DND-41 (cell line): ENCODE data around the gene CLSTN2.

Experiments
- ATAC-seq: fragments of 200-7000 bp; cut with Tn5 transposase; 3 replicates; pipeline ENCODE4 v1.9.1; 2021; ENCODE audit warnings: low read depth; ENCODE audit not compliant: insufficient read depth
- DNase-seq: peaks from one replicate; pipeline ENCODE4 v3.0.0-alpha.2; 2020
- H2AFZ ChIP-seq: 2 replicates; pipeline ENCODE4 v1.6.0; 2012; ENCODE audit warnings: low read depth, low read length
- H3K27ac ChIP-seq: 2 replicates; pipeline ENCODE4 v1.5.1; 2012; ENCODE audit warnings: low read length, inconsistent platforms
- H3K27me3 ChIP-seq: fragments of 200-600 bp; sonication (generic); 2 replicates; pipeline ENCODE4 v1.6.0; 2012; ENCODE audit warnings: low read length, mild to moderate bottlenecking, inconsistent platforms; ENCODE audit not compliant: insufficient read depth, poor library complexity
- H3K36me3 ChIP-seq: 2 replicates; pipeline ENCODE4 v1.5.1; 2012; ENCODE audit warnings: low read length, inconsistent platforms; ENCODE audit not compliant: insufficient read depth
- H3K4me1 ChIP-seq: 2 replicates; pipeline ENCODE4 v1.5.1; 2012; ENCODE audit warnings: mild to moderate bottlenecking, low read length; ENCODE audit not compliant: insufficient read depth
- H3K4me2 ChIP-seq: 2 replicates; pipeline ENCODE4 v1.6.0; 2012; ENCODE audit warnings: mild to moderate bottlenecking, moderate library complexity, low read length, inconsistent platforms; ENCODE audit not compliant: insufficient read depth
- H3K4me3 ChIP-seq, 2 experiments: fragments of 200-600 bp in 1 of 2; shearing (Covaris generic) in 1 of 2; 2 replicates each; pipeline ENCODE4 v1.5.1; 2012 to 2016; ENCODE audit warnings: inconsistent platforms in 2 of 2, low read length in 2 of 2, mild to moderate bottlenecking in 2 of 2, low read depth in 1 of 2, moderate library complexity in 1 of 2
- H3K79me2 ChIP-seq: 2 replicates; pipeline ENCODE4 v1.6.0; 2012; ENCODE audit warnings: low read length, inconsistent platforms; ENCODE audit not compliant: insufficient read depth
- H3K9ac ChIP-seq: 2 replicates; pipeline ENCODE4 v1.6.0; 2012; ENCODE audit warnings: low read depth, mild to moderate bottlenecking, inconsistent platforms, low read length, moderate library complexity
- H3K9me3 ChIP-seq: 2 replicates; pipeline ENCODE4 v1.5.1; 2012; ENCODE audit warnings: low read length, moderate library complexity, mild to moderate bottlenecking, inconsistent platforms; ENCODE audit not compliant: insufficient read depth, severe bottlenecking
- H4K20me1 ChIP-seq: 2 replicates; pipeline ENCODE4 v1.6.0; 2012; ENCODE audit warnings: low read length; ENCODE audit not compliant: insufficient read depth
- EZH2 ChIP-seq: IDR thresholded peaks from 3 replicates; pipeline ENCODE4 v1.6.1; 2012; ENCODE audit warnings: borderline replicate concordance, low read depth, mild to moderate bottlenecking, moderate library complexity, low read length, inconsistent platforms; ENCODE audit not compliant: severe bottlenecking
- TF ChIP-seq, protein P1 (sequence below): IDR thresholded peaks from 2 replicates; pipeline ENCODE4 v1.5.1; 2012; ENCODE audit warnings: borderline replicate concordance, low read length, moderate library complexity, mild to moderate bottlenecking; ENCODE audit not compliant: poor library complexity, severe bottlenecking; ENCODE audit errors: extremely low read depth

The CLSTN2 gene

DNA sequence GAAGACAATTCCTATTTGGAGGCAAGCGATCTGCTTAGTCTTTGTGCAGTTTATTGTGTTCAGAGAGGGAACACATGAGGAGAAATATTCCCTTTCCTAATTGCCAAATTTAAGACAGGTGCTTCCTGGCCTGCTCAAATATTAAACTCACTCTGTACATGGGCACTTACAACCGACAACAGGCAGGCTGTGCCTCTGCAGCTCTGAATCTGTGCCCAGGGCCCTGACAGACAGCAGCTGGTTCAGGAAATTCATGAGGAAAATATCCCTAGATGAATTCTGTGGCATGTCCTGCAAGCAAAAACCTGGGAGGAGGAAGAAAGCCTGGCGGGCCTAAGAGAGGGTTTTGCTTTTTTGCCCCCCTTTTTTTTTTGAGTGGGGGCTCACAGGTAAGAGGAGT, 573.6 kb downstream of the CLSTN2 start:
- no peak overlapping the region for H3K9ac ChIP-seq
- TF ChIP-seq, protein P1, sequence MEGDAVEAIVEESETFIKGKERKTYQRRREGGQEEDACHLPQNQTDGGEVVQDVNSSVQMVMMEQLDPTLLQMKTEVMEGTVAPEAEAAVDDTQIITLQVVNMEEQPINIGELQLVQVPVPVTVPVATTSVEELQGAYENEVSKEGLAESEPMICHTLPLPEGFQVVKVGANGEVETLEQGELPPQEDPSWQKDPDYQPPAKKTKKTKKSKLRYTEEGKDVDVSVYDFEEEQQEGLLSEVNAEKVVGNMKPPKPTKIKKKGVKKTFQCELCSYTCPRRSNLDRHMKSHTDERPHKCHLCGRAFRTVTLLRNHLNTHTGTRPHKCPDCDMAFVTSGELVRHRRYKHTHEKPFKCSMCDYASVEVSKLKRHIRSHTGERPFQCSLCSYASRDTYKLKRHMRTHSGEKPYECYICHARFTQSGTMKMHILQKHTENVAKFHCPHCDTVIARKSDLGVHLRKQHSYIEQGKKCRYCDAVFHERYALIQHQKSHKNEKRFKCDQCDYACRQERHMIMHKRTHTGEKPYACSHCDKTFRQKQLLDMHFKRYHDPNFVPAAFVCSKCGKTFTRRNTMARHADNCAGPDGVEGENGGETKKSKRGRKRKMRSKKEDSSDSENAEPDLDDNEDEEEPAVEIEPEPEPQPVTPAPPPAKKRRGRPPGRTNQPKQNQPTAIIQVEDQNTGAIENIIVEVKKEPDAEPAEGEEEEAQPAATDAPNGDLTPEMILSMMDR = no peak
- no peak overlapping the region for H3K27ac ChIP-seq

DNA sequence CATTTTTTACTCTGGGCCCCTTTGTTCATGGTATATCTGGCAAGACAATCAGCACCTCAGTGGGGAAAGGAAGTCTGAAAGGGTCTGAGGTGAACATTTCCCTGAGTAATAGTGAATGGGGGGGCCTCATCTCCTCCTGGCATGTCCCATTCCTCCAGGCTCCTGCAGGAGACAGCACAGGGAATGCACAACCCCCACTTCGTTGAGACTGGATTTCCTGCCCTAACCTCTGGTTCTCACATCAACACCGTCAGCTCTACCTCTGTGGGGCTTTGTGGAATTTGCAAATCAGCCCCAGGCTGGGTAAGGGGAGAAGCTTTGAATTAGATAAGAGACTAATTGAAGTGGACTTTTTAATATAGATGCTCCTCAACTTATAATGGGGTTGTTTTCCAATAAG, 574.5 kb downstream of the CLSTN2 start:
- DNase-seq = no peak
- Histone ChIP-seq H4K20me1 (no peaks in the 10 kb centered on the region), H3K27me3 (peaks cover 16% of the 10 kb centered on the region), H3K4me1 (no peaks in the 10 kb centered on the region), H3K9ac (no peak overlapping the region), H3K79me2 (no peaks in the 10 kb centered on the region), H3K4me3 (no peak overlapping the region), H3K9me3 (no peaks in the 10 kb centered on the region), H3K36me3 (no peaks in the 10 kb centered on the region), H3K4me2 (no peak overlapping the region), H3K27ac (no peak overlapping the region), H2AFZ (no peak overlapping the region)
- no peak for TF ChIP-seq EZH2
- TF ChIP-seq, protein P1 = no peak
- ATAC-seq = no peak

More for the DNA sequence above, 573.6 kb downstream of the CLSTN2 start:
- Histone ChIP-seq H3K36me3 (no peaks in the 10 kb centered on the region), H3K4me2 (no peak overlapping the region), H3K4me1 (no peaks in the 10 kb centered on the region), H3K9me3 (no peaks in the 10 kb centered on the region), H4K20me1 (no peaks in the 10 kb centered on the region), H3K4me3 (no peak overlapping the region), H3K27me3 (peaks cover 16% of the 10 kb centered on the region), H2AFZ (no peak overlapping the region), H3K79me2 (no peaks in the 10 kb centered on the region)
- DNase-seq = no peak
- no peak for ATAC-seq

DNA sequence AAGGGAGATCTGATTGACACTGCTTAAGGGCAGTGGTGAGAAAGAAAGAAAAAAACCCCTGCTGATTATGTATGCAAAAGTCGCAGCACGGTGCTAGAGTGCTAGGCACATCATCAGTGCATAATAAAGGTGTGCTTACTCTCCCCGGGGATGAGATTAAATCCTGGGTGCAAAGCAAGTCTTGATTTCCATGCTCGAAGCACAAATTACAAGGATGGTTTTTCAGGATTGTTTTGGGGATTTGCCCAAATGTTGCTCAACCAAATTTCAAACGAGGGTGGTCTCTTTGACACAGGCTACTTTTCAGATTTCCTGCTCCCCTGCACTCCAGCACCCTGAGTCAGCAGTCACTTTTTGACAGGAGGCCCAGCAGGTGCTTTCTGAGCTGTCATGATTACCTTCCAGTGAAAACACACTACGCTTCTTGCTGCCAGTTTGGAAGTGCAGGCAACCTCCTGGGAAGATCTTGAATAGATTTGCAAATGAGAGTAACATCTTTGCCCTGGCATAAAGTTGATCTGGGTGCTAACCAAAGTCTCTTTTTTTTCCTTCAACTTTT, 575.4 kb downstream of the CLSTN2 start:
- Histone ChIP-seq H3K4me3 (no peak overlapping the region), H3K79me2 (no peaks in the 10 kb centered on the region), H3K36me3 (no peaks in the 10 kb centered on the region), H4K20me1 (no peaks in the 10 kb centered on the region), H3K4me1 (no peaks in the 10 kb centered on the region), H2AFZ (no peak overlapping the region), H3K27ac (no peak overlapping the region), H3K27me3 (peaks cover 14% of the 10 kb centered on the region), H3K9ac (no peak overlapping the region), H3K9me3 (no peaks in the 10 kb centered on the region), H3K4me2 (no peak overlapping the region)
- DNase-seq = no peak
- TF ChIP-seq EZH2 = no peak
- TF ChIP-seq, protein P1 = no peak
- no peak for ATAC-seq
